GM21619 (cell line): ENCODE data around the gene AK5.
A peak's percentile ranks its signal among the peaks of the same experiment; 100 is the strongest.

Experiments used
- ATAC-seq: cut with Tn5 transposase; IDR thresholded peaks from one replicate; pipeline ENCODE4 v1.9.1; 2021; ENCODE audit not compliant: unreplicated experiment

AK5 gene, protein sequence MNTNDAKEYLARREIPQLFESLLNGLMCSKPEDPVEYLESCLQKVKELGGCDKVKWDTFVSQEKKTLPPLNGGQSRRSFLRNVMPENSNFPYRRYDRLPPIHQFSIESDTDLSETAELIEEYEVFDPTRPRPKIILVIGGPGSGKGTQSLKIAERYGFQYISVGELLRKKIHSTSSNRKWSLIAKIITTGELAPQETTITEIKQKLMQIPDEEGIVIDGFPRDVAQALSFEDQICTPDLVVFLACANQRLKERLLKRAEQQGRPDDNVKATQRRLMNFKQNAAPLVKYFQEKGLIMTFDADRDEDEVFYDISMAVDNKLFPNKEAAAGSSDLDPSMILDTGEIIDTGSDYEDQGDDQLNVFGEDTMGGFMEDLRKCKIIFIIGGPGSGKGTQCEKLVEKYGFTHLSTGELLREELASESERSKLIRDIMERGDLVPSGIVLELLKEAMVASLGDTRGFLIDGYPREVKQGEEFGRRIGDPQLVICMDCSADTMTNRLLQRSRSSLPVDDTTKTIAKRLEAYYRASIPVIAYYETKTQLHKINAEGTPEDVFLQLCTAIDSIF

DNA sequence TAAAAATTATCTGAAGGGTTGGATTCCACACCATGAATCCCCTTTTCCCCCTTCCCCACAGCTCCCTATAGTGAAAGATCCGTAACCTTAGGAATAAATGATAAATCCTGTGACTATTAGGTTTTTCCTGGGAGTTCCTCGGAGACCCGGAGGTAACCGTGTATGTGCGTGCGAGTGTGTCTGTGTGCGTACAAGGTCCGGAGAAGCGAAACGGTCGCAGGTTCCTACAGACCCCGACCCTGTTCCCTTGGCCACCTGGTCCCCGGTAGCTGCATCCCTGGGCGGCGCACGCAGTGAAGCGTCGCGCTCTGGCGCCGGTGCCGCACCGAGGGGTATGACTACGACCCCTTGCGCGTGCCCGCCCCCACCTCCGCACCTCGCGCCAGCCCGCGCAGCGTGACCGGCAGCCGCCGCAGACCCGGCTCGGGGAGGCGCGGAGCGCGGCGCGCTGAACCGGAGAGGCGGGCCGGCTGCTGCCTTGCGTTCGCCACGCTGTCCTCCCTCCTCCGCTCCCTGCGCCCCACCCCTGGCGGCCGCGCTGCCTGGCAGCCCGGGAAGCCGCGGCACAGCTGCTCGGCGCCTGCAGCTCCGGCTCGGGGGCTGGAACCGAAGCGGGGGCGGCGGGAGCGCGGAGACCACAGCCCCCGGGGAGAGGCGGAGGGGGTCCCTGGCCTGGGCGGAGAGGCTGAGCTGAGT, at the start of gene AK5:
AK5 (plus strand) TSS at position 529 of the 696 bp plus-strand sequence. CDS start 295 bp downstream, outside the sequence.
- ATAC-seq, result peak; percentile 67

DNA sequence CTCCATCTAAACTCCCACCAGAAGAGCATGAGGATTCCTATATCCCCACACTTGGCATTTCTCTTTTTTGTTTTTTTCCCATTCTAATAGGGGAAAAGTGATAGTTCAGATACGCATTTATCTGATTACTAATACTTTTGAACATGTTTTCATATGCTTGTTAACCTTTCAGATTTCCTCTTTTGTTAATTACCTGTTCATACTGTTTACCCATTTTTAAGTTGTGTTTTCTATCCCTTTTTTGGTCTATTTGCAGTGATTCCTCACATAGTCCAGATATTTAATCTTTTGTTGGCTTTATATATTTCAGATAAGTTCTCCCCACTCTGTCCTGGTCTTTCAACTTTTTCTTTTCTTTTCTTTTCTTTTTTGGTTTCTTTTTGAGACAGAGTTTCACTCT, 49.0 kb upstream of the AK5 start:
- no peak for ATAC-seq

DNA sequence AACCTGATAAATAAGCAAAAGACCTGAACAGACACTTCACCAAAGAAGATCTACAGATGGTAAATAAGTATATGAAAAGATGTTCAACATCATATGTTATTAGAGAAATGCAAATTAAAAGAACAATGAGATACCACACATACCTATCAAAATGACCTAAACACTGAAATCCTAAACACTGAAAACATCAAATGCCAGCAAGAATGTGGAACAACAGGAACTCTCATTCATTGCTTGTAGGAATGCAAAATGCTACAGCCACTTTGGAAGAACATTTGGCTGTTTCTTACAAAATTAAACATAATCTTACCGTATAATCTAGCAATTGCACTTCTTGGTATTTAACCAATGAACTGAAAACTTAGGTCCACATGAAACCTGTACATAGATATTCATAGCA, 47.7 kb upstream of the AK5 start:
- no peak for ATAC-seq

DNA sequence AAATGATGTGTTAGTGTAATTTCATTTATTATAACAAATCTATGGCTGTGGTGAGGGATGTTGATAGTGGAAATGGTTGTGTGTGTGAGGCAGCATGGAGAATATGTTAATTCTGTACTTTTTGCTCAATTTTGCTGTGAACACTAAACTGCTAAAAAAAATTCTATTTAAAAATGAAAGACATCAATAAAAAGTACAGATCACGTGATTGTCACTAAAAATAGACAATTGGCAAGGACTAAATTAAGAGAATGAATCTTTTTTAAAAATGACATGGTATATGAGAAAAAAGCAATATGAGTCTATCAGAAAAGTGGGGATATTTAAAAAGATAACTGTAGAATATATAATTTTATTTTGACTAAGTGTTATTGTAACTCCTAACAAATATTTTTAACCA, 46.9 kb upstream of the AK5 start:
- ATAC-seq, result no peak

DNA sequence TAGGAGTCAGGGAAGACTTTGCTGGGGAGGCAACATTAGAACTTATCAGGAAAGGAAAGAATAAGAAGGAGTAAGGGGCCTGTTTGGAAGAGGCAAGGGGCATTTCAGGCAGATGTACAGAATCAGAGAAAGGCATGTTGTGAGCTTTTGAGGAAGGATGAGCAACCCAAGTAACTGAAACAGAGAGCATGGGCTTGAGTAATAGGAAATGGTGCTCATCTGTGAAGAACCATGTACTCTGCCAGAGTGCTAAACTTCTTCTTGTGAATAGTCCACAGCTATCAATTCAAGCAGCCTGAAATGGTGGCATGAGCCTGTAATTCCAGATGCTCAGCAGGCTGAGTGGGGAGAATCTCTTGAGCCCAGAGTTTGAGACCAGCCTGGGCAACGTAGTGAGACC, 43.4 kb upstream of the AK5 start:
- ATAC-seq, result no peak

DNA sequence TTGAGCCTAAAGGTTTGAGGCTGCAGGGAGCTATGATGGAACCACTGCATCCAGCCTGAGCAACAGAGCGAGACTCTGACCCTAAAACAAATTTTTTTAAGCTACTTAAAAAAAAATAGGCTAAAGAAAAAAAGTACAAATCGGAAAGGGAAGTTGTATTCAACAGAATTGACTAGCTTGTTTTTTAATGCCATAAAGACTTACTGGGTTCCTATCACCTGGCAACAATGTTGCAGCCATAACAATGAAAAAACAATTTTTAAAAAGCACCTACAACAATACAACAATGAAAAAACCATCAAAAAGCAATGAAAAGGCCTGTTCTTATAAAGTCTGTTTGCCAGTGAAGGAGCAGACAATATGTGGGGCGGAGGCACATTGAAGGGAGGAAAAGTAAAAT, 42.5 kb upstream of the AK5 start:
- ATAC-seq, result no peak

DNA sequence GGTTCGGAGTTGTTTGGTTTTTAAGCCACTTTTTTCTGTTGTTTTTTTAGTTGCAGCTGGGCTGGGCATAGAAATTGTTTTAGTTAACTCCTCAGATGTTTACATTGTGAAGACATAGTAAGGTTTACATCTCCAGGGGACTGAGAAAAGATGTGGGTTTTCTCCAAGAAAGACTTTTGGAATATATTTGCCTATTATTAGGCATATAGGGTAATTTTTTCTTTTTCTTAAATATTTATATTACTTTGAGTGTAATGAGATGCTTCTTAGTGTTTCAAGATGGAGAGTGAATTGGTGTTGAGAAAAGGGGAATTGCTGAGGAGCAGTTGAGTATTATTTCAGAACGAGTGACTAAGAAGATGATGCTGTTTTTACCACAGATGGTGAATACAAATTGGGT, 36.0 kb upstream of the AK5 start:
- ATAC-seq, result no peak

DNA sequence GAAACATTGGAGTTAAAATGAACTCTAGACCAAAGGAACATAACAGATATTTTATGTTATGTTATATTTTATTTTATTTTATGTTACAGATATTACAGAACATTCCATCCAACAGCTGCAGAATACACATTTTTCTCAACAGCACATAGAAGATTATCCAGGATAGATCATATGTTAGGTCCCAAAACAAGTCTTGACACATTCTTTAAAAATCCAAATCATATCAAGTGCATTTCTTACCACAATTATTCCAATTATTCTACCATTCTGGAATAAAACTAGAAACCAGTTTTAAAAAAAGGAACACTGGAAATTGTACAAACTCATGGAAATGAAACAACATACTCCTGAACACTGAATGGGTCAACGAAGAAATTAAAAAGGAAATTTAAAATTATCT, 31.7 kb upstream of the AK5 start:
- ATAC-seq, result no peak

DNA sequence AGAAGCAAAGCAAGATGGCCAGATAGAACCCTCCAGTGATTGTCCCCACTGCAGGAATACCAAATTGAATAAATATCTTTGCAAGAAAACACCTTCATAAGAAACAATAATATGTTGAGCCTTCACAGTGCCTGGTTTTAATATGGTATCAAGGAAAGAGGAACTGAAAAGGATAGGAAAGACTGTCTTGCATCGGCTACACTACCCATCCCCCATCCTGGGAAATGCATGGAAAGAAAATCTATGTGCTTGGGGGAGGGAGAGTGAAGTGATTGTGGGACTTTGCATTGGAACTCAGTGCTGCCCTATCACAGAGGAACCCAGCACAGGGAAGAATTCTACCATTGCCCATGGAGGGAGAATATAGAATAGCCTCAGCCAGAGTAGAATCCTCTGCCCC, 28.6 kb upstream of the AK5 start:
- ATAC-seq, result no peak

DNA sequence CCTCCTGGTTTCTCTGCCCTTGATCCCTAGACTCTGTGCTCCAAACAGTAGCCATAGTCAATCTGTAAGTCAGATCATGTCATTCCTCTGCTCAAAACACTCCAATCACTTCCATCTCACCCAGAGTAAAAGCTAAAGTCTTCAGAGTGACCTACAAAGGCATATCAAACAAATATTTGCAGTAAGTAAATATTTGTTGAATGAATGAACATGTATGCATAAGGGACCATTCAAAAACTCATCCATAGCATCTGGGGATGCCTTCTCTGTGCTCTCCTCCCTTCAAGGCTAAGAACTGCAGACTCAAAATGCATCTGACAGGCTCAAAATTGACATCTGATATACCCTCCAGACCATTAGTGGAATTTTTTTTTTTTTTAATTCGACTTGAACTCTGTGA, 18.1 kb upstream of the AK5 start:
- no peak for ATAC-seq

DNA sequence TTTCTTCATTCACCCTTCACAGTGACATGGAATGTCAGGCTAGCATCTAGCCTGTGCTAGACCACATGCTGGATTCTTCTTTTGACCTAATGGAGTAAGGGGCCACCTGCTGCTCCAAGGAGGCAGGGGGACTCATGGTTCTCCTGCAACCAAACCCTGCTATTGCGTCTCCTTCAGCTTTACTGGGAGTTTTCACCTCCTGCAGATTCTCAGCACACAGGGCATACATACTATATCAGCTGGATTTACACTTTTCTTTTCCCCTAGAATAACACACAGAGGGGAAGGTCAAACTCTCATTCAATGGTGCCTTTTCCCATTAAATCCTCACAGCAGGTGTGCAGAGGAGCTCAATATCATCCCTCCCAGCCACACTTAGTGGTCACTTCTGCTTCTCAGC, 16.6 kb upstream of the AK5 start:
- no peak for ATAC-seq

DNA sequence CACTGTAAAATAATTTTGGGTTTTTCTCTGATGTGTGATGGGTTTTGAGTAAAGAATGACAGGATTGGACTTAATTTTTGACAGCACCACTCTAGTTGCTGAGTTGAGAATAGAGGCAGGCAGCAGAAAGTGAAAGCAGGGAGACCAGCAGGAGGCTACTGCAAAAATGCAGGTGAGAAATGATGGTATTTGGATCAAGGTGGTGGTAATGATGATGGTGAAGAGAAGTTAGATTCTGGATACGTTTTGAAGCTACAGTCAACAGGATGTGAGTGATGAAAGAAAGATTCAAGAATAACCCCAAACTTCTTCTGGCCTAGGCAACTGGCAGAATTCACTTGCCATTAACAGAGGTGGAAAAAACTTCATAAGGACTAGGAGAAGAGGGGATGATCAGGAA, 14.8 kb upstream of the AK5 start:
- ATAC-seq, result no peak

DNA sequence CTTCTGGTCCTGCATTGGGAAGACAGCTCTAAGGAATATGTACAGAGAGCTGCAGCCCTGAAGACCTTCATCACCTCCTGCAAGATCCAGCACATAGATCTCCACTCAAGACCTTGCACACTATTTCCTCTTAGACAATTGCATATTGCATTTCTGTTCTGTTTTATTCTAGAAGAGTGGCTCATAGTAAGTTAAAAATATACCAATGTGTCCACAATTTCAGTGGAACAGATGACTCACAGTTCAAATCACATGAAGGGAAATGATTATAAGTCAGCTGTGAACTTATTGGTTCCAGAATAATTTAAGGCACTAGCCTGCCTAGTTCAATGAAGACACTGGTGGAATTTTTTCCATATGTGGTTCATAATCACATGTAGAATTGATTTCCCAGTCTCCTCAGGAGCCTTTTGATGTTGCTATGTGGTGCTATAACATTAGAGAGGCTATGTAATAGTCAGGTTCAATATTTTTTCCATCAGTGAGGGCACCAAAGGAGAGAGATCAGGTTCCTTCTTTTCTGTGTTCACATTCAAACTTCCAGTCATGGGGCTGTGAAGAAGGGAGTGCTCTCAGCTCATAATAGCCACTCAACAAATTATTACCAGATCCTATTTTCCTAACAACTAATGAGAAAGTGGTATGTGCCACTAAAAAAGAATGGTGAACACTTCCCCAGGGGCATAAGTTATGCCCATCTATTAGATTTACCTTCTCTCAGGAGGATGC, 9.8 kb upstream of the AK5 start:
- no peak for ATAC-seq

DNA sequence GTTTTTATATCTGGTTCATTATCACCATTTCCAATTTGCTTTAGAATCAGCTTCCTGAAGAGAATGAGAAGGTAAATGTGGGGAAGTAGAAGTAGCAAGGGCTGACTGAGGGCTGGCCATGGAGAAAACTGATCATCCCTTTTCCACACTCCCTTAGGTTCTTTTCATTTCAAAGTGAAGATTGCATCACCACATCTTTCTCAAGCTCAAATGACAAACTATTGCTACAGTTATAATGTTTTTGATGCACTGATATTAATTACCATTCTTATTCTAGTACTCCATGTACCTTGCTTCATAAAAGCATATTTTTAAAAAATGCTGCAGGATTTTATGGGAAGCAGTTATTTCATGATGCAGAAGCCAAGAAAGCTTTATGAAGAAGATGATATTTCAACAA, 7.9 kb upstream of the AK5 start:
- no peak for ATAC-seq

DNA sequence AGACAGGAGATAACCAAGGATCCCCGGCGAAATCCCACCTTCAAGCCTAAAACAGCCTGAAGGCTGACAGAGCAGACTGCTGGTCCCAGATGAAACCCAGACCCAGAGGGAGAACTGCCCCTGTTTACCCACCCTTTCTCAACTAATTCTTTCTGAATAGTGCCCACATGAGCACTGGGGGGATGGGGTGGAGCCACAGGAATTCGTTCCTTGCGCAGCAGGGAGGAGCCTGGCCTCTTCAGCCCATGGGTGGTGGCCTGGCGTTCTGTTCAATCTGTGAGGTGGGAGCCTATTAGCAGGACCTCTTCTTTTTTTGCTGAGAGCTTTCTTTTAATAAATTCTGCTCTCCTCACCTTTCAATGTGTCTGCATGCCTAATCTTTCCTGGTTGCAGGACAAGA, 6.6 kb upstream of the AK5 start:
- no peak for ATAC-seq

DNA sequence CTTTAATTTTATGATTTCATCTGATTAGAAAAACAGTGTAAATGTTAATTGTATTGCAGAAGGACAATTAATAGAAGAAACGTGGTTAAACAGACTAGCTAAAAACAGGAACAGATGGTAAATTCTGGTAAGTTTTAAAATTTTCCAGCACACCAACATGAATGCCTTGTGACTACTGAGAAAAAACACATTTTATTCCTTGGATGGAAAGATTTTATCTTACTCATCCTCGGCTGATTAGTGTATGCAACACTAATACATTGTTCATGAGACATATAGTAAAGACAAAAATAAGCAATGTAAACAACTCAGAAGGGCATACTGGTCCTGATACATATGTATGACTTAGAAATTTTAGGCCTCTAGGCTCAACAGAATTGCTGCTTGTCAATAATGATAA, 4.9 kb upstream of the AK5 start:
- ATAC-seq, result no peak

DNA sequence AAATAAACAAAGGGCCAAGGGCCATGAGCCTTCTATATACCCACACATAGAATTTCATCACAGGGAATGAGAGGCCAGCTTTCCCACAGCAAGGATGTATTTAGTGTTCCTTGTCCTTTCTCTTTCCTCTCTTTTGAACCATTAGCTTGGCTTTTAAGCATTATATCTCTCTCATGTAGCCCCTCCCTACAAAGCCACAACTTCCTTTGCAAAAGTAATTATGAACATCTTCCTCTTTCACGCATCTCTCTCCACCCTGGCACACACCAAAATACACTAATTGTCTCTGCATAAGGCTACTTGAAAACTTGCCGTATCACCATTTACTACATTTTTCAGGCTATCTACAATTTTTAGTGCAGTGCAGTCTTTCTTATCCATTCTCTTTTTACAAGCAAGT, 1.9 kb upstream of the AK5 start:
- ATAC-seq, result no peak

DNA sequence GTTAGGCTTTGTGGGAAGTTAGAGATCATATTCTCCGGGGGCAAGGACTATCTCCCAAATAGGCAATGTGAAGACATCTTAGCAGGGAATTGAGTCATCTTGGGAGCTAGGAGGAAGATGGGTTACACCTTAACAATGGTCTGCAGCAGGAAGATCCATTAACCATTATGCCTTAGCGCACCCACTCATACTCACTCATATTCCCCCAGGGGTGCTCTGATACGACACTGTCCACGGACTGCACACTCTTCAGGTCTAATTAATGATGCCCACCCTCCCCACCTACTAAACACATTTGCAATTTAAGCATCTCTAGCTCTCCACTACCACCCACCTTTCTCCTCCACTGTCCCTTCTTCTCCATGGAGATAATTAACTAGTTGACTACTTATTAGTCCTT, 857 bp upstream of the AK5 start:
- ATAC-seq, result no peak

DNA sequence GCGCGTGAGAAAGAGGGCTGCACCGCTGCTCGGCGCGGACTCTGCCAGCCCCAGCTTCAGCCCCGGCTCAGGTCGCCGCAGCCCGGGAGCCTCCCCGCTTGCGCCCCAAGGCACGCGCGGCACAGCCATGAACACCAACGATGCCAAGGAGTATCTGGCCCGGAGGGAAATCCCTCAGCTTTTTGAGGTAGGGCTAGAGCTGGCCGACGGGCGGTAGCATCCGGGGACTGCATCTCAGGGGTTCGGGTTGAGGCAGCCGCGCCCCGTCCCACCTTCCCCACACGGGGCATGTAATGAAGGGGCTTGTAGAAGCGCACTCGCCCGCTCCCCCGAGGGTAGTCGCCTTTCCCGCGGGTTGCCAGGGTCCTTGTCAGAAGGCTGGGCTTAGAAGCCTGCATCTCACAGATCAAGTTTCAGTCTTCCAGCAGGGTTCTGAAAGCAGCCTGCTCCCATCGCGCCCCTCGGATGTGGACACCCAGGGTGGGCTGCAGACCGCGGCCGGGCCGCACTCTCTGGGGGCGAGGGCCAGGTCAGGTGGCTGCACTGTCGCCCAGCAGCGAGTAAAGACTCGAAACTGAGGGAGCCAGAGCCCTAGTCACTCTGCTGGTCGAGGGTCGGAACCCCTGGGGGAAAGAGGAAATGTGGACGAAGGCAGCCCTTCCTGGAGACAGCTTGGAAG, 507 bp downstream of the AK5 start:
- peak; percentile 44 for ATAC-seq

DNA sequence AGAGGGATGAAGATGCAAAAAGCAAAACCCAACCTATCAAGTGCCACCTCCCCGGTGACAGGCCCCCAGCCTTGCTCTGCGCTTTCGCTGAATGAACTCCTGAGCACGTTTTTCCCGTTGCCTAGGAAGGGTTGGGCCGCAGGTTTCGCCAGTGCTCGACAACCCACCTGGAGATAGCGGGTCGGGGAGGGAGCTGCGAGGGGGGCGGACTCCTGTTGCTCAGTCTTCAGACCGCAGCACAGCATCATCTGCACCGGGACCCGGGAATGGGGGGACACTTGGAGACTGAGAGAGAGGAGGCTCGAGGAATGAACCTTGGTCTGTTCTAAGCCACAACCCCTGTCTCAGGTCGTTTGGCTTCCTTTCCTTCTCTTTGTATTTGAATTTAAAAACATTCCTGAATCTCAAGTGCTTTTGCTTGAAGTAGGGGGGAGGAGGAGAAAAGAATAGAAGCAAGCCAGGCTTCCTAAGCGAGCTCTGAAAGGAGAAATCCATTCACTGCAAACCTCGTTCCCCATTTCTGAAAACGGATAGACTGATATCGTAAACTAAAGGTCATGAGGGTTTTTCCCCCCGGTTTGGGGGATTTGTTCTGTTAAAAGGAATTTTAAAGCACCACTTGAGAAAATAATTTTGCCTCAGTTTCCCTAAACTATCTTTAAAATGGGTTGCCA, 1.2 kb downstream of the AK5 start:
- ATAC-seq, result no peak
